GM18868 (cell line): ENCODE data around the gene ZHX3.

Experiments
- ATAC-seq: cut with Tn5 transposase; IDR thresholded peaks from one replicate; pipeline ENCODE4 v1.9.1; 2021; ENCODE audit warnings: mild to moderate bottlenecking, moderate library complexity; ENCODE audit not compliant: unreplicated experiment

The ZHX3 gene

DNA sequence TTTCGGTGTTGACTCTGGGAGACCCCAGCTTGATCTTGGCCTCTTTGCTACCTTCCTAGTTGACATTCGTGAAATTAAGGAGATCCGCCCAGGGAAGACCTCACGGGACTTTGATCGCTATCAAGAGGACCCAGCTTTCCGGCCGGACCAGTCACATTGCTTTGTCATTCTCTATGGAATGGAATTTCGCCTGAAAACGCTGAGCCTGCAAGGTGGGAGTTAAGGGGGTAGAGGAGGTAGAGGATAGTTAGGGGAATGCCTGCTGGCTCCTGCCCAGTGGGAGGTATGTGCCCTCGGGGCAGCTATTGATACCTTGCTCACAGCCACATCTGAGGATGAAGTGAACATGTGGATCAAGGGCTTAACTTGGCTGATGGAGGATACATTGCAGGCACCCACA, 158.0 kb downstream of the ZHX3 start:
- ATAC-seq = no peak

DNA sequence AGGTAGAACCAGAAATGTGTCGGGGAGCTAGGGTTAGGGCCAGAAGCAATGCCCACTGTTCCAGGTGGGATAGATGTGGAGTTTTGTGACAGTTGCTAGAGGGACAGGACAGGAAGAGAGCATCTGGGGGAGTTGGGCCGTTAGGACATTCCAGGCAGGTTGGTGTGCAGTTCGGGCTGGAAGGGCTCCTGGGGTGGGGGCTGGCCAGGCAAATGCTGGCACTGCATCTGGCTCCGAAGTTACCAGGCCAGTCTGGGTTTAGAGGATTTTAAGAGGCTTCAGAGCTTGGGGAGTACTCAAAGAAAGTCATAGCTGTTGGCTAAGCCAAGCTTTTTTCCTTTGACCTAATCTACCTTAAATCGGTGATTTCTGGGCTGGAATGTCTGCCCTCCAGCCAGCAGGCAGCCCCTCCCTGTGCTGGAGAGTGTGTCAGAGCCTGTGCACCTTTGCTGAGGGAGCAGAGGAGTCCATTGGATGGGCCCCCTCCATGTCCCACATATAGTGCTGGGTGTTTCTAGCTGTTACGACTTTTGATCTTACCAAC, 159.4 kb downstream of the ZHX3 start:
- ATAC-seq = no peak

DNA sequence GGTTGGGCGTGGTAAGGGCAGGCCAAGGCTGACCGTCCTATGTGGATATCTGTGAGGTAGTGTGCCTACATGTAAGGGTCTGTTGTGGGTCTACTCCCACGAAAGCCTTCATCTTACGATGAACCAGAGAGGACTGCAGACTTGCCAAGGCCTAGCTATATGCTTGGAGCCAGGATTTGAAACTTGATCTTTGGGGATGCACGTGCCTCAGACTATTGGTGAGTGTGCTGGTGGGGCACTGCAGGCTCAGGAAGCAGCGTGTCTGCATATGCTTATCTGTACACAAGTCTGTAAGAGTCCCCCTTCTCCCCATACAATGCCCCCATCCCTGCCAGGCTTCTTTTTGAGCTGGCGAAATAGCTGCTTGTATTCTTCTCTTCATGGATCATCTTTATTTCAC, 162.3 kb downstream of the ZHX3 start:
- ATAC-seq = no peak

DNA sequence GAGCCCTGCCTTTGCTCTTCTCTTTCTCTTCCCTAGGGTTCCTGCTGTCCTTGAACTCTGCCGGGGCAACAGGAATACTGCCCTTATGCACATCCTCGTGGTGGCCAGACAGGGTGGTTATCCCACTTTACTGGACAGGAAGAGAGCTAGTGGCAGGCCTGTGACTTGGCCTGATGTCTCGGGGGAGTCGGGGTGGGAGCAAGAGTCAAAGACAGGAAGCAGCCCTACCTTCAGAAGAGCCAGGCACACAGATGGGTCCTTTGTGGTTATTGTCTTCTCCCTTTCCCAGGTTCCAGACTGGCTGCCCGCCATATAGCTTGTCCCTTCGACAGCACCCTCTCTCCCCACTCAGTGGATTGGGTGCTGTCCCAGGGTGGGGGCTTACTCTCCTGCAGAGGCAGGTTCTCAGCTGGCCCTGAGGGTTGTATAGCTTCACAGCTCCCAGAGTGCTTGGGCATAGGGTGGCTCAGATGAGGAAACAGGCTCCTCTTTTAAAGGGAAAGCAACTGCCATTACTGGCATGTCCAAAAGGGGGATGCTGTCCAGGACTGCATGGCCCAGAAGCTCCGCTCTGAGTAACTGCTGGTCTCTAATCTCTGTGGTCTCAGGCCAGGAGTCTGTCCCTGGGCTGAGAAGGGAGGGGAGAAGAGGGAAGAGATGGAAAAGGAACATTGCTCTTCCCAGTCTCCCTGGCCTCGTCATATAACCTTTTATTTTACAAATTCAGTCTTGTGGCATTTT, 162.9 kb downstream of the ZHX3 start:
- no peak for ATAC-seq

DNA sequence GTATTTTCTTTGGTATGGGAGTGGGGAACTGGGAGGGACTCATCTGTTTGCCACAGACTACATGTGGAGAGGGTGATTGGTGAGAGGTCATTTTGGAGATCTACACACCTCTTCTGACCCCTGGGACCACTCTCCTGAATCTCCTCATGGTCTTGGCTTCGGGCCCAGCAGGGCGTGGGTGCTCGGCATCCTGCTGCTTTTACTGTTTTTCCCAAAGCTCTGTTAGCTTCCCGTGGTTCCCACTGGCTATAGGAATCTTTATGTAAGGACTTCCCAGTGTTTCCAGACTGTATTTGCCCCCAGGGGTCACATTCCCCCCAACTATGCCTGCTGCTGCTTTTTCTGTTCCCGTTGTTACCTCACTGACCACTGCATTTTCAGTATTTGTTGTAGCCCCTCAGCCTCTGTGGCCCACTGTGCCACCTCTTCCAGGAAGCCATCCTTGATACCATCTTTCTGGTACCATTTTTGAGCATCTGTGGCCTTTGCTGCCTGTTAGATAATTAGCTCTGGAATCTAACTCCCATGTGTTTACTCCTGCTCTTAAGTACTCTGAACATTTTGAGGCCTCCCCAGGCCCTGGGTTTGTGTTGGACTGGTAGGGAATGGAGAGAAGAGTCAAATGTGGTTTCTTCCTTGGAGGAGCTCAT, 165.3 kb downstream of the ZHX3 start:
- no peak for ATAC-seq

DNA sequence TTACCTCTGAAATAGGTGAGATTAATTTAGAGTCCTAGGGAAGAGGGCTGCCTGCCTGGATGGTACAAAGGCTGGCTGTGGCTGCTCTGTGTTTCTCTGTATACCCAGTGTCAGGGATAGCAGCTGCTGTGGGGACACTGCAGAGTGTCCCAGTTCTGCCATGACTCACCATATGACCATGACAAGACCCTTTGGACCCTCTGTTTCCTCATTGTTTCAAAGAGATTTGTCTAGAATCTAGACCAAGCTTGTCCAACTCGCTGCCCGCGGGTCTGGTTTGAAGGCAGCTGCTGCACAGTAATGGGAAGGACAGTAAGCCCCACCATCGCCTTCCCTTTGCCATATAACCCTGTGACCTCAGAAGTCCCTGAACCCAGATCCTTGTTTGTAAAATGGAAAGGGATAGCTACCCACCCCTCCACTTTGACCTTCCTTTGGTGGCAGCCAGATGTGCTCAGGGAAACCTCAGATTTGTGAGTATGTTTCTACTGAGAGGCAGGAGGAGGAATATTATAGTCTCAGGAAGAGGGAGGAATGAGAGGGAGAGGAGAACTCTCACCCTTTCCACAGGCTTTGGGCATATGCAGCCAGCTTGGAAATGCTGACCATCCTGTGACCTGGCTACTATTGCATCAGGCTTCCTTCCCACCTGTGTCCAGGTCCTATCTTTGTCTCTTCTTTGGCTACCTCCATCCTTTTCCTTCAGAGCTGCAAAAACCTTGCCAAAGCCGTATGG, 166.2 kb downstream of the ZHX3 start:
- no peak for ATAC-seq

DNA sequence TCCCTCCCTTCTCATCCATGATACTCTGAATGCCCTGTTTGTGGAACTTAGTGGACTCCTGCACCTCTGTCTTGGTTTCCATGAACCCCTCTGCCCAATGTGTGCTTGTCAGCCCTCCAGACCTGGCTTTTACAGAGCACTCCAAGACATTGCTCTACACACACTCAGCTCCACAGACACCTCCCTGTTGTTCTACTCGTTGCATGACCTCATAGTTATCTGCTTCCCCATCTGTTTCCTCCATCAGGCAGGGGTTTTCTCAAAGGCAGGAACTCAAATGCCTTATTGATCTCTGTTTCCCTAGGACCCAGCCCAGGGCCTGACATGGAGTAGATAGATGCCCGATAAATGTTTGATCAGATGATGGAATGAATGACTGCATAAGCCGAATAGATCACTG, 166.9 kb downstream of the ZHX3 start:
- ATAC-seq = peak; percentile 49

DNA sequence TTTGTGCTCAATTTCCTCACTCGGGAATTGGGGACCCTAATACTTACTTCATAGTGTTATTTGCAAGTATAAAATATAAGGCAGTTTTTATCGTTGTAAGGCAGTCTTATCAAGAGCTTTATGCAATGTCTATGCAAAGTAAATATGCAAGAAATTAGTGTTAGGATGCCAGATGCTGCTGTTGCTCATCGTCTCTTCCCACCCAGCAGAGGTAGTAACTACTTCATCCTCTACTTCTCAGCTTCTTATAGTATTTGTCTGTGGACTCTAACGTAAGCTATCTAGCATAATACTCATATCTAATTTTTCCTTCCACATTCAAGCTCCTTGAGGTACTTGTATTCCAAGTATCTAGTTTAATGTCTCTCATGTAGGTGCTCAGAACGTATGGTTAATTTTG, 168.6 kb downstream of the ZHX3 start:
- no peak for ATAC-seq

DNA sequence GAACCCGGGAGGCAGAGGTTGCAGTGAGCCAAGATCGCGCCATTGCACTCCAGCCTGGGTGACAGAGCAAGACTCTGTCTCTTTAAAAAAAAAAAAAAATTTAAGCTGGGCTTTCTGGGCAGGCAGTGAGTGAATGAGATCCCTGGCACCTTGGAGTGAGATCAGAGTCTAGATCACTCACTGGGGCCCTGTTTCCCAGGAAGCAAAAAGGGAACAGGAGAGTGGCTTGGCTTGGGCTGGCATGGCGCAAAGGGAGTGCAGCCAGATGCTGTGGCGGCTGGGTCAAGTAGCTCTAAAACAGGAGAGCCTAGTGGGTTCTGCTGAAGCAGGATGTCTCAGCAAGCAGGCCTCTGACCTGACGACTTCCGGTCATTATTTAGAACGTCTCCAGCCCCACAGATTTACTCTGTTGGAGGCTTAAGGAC, 169.8 kb downstream of the ZHX3 start:
- no peak for ATAC-seq

DNA sequence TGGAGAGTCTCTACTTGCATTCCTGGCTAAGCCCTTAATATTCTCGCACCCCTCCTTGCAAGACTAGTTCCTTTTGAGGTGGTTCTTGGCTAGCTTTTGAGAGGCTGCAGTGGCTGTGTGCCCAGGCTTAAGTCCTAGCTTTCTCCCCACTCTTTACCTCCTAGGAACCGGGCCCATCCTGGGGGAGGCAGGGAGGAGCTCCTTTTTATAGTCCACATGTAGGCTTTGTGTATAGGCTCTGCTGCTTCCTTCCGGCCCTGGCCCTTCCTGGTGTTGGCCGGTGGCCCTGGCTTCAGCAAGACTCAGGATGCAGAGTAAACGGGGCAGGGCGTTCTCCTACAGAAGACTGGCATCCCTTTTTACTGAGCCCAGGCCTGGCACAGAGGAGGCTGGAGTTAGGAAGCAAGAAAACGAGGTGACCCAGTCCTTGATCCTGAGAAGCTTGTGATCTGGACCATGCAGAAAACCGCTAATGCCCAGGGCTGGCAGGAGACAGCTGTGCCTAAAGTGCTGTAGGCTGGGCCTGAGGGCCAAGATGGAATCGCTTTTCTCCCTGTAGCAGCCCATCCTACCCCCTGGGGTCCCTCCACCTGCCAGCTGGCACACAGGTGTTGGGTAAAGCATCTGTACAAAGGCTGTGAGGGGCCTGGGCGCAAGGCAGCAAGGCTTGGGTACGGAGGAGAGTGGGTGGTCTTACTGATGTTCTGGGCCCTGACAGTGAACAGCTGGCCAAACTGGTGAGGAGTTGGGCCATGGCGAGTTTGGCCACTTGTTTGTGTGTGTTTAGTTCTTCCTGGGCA, 171.5 kb downstream of the ZHX3 start:
- ATAC-seq = no peak

DNA sequence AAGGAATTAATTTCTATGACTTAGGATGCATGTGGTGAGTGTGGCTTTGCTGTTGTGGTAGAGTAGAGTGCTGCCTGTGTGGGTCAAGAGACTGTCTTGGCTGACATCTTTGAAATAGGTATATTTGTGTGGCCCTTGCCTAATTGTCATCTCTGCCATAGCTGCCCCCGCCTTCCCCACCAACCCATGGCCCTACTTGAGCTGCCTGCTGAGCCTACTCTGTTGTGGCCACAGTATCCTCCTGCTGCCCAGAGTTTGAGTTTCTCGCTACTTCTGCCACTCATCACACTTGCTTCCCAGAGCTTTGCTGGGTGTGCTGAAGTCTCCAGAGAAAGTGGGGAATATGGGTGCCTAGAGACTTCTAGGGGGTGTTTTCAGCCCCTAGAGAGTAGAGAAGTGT, 172.2 kb downstream of the ZHX3 start:
- ATAC-seq = no peak

DNA sequence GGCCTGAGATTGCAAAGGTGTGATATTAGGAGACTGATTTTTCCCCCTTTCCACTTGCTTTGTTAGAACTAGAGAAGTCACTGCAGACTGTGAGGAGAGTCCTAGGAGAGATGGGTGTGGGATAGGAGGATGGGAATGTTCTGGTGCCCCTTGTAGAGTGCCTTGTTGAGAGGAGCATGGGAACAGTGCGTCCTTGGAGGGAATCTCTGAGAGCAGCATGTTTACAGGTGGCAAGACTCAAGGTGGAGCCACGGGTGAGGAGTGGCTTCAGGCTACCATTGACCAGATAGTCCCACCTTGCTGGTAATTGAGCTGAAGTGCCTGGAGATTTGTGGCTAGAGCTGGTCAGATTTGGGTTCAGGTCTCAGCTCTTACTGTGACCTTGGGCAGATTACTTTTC, 174.2 kb downstream of the ZHX3 start:
- ATAC-seq = no peak

DNA sequence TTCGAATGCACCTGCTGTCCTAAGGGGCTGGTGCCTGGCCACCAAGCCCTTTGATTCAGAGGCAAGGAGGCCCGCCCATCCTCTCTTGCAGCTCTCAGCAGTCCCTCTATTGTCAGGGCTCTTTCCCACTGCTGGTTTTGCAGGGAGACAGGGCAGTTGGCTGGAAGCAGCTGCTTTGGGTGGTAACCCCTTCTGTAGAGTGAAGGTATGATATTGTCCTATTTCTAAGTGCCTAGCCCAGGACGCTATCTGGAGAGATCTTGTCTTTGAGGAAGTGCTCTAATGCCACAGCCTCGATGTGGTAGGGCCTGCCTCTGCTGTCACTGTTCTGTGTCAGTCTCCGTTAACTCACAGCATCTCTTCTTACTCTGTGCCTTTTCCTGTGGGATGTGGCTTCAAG, 174.6 kb downstream of the ZHX3 start:
- peak; percentile 42 for ATAC-seq

DNA sequence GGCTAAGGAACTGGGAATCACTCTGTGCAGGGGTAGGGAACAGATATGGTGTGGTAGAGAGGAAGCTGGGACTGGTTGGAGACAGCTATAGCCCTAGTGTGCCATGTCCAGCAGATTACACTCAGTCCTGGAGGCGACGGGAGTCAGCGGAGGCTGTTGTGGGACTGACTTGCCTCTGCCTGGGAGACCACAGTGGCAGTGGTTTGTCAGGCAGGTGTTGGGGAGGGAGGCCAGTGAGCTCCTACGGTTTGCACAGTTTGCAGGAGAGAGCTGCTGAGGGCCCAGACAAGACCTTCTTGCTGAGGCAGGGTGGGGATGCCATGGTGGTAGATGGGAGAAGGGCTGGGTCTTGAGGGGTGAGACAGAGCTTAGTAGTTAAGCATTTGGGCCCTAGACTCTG, 175.3 kb downstream of the ZHX3 start:
- ATAC-seq = no peak

DNA sequence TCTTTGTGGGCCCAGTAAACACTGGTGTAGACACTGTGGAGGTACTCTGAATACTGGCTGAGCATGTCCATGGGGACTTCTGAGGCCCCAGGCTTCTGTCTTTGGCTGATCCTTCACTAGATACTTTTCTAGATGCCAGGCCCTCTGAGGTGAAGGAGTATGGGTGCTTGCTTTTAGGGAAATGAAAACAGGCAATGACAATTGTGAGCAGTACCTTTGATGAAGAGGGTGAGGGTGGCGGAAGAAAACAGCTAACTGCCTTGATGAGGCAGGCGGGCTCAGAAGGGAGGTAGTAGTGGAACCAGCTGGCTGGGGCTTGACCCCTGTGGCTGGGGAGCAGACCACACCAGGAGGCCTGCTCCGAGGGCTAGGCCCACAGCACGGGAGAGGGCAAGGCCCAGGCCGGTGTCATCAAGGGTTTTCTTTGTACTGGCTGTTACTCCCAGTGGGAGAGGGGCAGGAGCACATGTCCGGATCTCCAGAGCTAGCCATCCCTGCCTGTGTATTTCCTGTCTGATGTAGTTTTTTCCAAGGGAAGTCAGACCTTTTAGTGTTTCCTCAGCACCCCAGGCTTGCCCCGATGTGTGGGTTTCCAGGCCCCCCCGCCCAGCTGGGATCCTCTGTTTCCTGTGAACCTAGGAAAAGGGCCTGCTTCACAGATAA, 176.2 kb downstream of the ZHX3 start:
- ATAC-seq = no peak

DNA sequence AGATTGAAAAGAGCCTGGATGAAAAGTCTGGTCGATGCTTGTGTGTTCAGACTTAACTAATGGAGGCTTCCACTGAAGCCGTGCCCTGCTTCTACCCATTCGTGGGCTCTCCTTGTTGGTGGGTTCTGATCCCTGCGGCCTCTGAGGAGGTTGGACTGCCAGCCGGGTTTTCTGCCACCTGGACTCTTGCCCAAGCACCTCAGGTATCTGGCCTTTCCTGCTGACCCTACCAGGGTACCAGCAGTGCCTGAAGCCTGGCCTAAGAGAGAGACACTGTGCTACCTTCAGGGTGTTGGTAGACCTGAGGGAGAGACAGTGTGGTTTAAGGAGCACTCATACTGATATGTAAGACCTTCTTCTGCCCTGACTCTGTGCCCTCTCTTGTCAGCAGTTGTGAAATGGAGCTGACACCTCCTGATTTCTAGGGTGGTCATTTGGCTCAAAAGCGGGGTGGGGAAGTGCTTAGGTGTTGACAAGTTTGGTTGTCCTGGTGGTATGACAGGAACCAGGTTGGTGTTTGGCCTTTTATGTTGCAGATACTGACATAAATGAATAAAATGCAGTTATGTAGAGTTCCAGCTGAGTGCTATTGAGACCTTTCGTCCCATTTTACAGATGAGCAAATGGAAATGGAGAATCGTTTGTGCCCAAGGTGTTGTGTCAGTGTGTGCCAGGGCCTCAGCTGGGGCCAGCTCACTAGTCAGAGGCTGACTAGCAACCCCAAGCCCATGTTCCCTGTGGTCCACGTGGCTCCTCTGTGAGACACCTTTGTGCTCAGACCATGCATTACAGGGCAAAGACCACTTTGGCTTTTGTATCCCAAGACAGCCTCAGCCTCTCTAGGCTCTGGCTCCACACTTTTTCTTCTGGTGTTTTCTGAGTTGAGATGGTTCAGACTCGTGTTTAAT, 177.1 kb downstream of the ZHX3 start:
- ATAC-seq = no peak

DNA sequence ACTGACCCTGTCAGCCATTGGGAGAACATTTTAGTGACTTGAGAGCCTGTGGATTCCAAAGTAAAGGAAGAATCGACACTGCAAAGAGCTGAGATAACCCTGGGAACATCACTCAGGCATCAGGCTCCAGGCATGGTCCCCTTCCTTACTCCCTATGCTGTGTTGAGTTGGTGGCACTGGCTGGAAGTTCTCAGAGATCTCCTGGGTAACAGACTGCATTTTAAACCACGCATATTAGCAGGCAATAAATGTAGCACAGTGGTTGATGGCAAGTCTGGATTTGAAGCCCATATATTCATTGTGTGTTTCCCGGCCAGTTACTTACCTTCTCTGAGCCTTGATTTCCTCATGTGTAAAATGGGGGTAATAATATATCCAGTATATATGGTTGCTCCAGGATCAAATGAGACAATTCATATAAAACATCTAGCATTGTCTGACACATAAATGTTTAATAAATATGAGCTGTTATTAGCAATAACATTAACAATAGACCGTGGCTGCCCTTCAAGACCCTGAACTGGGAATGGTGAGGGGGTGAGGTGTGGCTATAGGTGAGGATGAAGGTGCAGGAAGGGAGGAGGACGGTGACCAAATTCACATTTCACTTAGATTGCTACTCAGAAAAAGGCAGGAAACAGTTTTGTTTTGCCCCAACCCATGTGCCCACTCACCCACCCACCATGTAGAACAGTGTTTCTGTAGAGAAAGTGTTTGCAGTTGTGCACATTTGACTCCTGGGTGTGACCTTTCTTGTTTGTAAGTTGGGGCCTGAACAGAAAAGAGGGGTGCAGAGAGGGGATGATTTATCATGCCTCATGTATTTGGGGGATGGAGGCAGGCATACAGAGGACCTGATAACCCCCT, 178.1 kb downstream of the ZHX3 start:
- no peak for ATAC-seq

DNA sequence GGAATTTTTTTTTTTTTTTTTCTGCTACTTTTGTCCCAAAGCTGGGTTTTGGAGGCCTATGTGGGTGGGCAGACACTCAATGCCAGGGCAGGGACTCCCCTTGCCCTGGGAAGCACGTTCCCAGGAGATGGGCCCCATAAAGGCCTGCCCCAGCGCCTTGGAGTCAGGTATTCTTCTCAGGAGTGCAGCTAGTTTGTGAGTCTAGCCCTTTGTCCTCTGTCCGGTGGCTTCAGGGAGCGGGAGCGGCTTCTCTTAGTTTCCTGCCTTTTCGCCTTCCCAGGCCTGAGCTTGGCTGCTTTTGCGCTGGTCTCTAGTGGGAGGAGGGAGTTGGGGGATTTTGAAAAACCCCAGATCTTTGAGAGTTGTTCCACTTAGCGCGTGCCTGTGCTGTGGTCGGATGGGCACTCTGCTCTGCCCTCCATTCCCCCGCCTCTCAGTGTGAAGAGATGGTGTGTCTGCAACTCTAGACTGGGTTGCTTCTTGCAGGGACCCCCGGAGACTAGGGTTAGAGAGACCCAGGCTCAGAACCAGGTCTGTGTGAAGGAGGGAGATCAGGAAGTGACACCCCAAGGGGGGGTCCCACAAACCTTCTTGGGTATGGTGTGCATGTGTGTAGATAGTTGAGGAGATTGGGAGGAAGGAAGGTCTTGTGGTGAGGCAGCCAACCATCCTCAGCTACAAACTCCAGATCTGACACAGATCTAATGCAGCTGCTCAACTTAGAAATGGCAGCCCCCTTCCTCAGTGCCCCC, 178.9 kb downstream of the ZHX3 start:
- ATAC-seq = no peak
